Prostate gland (tissue), 2 donors: ENCODE measurements around the gene RADIL.

Source experiments
- CTCF ChIP-seq, 4 experiments: fragments of 200-600 bp in 2 of 4; fragments of 450-650 bp in 2 of 4; sonication (generic) in 2 of 4; IDR thresholded peaks; 1 replicate in 3 of 4; 2 replicates in 1 of 4; pipeline ENCODE4 v1.5.1; 2016 to 2019; ENCODE audit warnings: antibody characterized with exemption in 4 of 4, mild to moderate bottlenecking in 2 of 4, moderate library complexity in 2 of 4
- POLR2A ChIP-seq: fragments of 450-650 bp; IDR thresholded peaks from one replicate; pipeline ENCODE4 v1.6.1; 2016; ENCODE audit warnings: antibody characterized with exemption, mild to moderate bottlenecking
- POLR2AphosphoS5 ChIP-seq: sonication (generic); formaldehyde crosslinking; IDR thresholded peaks from one replicate; pipeline ENCODE4 v1.6.1; 2017; ENCODE audit warnings: antibody characterized with exemption

DNA sequence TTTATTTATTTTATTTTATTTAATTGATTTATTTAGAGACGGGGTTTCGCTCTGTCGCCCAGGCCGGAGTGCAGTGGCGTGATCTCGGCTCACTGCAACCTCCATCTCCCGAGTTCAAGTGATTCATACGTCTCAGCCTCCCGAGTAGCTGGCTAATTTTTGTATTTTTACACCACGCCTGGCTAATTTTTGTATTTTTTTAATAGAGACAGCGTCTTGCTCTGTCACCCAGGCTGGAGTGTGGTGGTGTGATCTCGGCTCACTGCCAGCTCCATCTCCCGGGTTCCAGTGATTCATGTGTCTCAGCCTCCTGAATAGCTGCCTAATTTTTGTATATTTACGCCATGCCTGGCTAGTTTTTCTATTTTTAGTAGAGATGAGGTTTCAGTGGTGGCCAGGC lies 73.8 kb downstream of the RADIL start:
- TF ChIP-seq CTCF (IDR thresholded peaks at IDR 0.05) (no peak), POLR2A (no peak), POLR2AphosphoS5 (no peak)
